Fibroblast of the aortic adventitia (primary cell): Measurements from ENCODE around the gene COL6A2. TPM values are rescaled to one million over a fixed set of nuclear protein-coding genes. Genes with fewer than 3 reads are reported as not detected.

Experiments
- DNase-seq: peaks from one replicate; pipeline ENCODE4 v3.0.0-alpha.2; 2010; ENCODE audit warnings: low read depth
- H3K4me3 ChIP-seq: 2 replicates; pipeline ENCODE4 v1.5.1; 2011; ENCODE audit warnings: low read depth, mild to moderate bottlenecking, control low read depth, low read length, moderate library complexity
- CTCF ChIP-seq: IDR thresholded peaks from 2 replicates; pipeline ENCODE4 v1.5.1; 2011; ENCODE audit warnings: mild to moderate bottlenecking, low read length, control low read depth, inconsistent platforms; ENCODE audit not compliant: insufficient read depth
- small RNA-seq: library from RNA; depleted of rRNA; stranded (forward); fragments of <200 nt; gene quantifications from one replicate; pipeline ENCODE3, GENCODE V24; 2012
- total RNA-seq: library from RNA; depleted of rRNA; stranded (reverse); fragments of >200 nt; gene quantifications from 2 replicates; pipeline ENCODE4 v1.2.3, GENCODE V29; 2012; ENCODE audit warnings: low replicate concordance

COL6A2 gene
- total RNA-seq, 1 donor, result 1,068 TPM

GRCh38 chr21:46178961-46179360, 81.0 kb downstream of the COL6A2 start:
- TF ChIP-seq CTCF, result no peak
- H3K4me3 ChIP-seq, result no peak overlapping the region
- DNase-seq, result no peak

Small RNA genes within 50 kb of the gene (small RNA-seq; reads per million reads assigned to genes)
- not detected for gene PSMA6P3

Other genes with a start within 250 kb of the COL6A2 start
- gene COL6A1, start 116.3 kb upstream of the COL6A2 start, total RNA-seq, result 1,082 and 1,517 TPM in 2 replicates
- 0.25 and 0.27 TPM in 2 replicates for gene FTCD, start 57.5 kb downstream of the COL6A2 start, total RNA-seq
- gene SPATC1L, start 86.3 kb downstream of the COL6A2 start, total RNA-seq, result 6.1 and 9.4 TPM in 2 replicates
- gene LSS, start 130.7 kb downstream of the COL6A2 start, total RNA-seq, result 67.2 and 124 TPM in 2 replicates
- 66.4 and 77.4 TPM in 2 replicates for gene MCM3AP, start 187.5 kb downstream of the COL6A2 start, total RNA-seq
- 16.5 and 22.4 TPM in 2 replicates for gene YBEY, start 188.2 kb downstream of the COL6A2 start, total RNA-seq
- gene C21orf58, start 225.8 kb downstream of the COL6A2 start, total RNA-seq, result 3.6 and 10.2 TPM in 2 replicates
- 27.8 and 40.3 TPM in 2 replicates for gene PCNT, start 226.0 kb downstream of the COL6A2 start, total RNA-seq